HG03095 (cell line): Measurements from ENCODE around the gene PRKAA2.

Experiments
- ATAC-seq: cut with Tn5 transposase; IDR thresholded peaks from one replicate; pipeline ENCODE4 v1.9.1; 2021; ENCODE audit warnings: moderate library complexity; ENCODE audit not compliant: unreplicated experiment

PRKAA2 gene

DNA sequence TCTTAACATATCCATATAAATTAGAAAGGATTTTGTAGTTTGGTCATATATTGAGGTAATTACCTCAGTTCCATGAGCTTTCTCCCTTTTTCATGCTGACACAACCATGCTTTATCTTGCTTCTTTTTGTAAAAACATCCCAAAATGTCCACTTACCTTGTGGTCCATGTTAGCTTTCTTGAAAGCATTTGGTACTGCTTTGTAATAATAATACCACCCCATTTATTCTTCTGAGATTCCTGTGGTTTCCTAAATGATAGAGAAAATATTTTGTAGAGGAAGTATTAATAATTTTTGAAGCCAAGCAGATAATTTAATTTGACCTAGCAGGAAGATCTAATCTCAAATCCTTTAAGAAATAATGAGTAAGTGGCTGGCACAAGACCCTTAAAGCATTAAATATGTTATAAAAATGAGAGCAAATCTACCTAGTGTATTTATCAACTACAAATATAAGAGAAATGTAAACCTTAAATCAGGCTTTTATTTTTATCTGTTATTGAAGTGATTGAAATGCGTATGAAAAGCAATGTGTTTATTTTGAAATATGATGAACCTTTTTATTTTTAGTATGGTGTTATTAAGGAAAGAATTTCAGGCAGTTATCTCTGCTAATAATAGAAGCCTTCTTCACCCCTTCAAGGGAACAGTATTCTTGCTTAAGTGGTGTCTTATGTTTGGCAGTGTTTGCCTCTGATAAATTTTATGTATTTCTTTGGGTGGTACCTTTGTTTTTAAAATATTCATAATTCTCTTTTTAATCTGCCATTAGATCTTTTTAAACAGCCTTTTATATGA, 9.2 kb downstream of the PRKAA2 start:
- ATAC-seq, result no peak

DNA sequence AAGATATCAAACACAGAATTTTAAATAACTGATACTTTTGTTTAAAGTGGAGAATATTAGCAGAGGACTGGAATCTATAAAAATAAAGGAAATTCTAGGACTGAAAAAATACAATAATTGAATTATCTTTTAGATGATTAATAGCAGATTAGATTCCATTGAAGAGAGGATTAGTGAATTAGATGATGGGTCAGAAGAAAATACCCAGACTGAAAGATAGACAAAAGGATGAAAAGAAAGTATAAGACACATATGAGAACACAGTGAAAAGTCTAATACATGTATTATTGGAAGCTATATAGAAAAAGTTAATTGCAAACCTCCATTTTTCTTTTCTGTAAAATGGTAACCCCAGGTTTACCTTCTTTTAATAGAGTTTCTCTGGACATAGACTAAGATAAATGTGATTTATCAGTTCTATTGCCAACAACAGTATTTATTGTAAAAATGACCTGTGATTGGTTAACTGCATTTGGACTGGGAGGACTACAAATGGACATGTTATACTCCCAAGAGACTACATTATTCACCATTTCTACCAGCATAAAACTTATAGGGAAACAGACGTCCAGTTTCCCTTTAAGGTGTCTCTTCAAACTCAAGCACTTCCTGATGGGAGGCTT, 11.0 kb downstream of the PRKAA2 start:
- no peak for ATAC-seq

DNA sequence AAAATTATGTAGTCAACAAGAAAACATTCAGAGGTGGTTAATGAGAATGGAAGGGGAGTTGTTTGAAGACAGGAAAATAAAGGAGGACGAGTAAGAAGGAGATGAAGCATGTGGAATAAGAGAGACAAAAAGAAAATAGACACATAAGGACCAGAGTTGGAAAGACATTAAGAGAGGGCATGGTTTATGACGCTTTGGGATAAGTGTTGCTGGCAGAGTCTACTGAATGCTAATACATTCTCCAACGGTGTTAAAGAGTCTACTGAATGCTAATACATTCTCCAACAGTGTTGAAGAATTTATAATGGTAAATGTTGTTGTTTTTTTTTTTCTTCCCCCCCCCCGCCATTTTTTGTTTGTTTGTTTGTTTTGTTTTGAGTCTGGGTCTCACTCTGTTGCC, 13.1 kb downstream of the PRKAA2 start:
- no peak for ATAC-seq

DNA sequence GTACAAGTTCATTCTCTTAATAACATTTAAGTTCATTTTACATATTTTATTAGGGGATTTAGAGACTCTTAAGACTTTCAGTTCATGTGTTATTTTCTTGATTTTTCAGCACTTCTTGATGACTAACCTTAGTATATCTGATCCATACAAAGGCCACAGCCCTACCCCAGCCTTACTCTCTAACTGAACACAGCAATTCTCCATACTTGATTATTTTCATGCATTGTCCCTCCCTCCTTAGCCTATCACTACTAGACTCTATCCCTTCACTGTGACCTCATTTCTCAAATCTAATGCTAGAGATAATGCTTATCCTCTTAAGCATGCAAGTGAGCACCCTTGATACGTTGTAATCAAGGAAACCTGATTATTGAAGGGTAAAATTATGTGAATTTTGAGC, 15.2 kb downstream of the PRKAA2 start:
- ATAC-seq, result no peak

DNA sequence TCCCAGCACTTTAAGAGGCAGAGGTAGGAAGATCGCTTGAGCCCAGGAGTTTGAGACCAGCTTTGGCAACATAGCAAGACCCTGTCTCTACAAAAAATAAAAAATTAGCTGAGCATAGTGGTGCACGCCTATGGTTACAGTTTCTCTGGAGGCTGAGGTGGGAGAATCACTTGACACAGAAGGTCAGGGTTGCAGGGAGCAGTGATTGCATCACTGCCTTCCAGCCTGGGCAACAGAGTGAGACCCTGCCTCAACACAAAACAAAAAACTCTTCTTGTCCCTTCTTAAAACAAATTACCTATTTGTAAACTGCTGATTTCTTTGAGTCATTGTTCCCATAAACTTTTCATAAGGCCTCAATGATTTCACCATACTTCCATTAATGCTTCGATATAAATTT, 18.7 kb downstream of the PRKAA2 start:
- no peak for ATAC-seq

DNA sequence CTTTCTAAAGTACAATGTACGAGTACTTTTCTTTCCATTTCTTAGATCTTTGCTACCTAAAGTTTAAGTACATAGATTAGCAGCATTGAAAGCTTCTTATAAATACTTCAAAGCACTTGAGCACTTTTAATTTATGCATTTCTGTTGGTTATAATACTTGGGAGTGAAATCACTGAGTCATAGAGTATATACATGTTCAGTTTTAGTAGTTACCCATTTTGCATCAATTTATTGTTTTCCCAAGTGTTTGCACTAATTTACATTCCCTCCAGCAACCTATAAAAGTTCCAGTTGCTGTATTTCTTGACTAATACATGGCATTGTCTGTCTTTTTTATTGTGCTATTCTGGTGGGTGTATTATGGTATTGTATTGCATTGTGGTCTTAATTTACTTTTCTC, 20.3 kb downstream of the PRKAA2 start:
- no peak for ATAC-seq

DNA sequence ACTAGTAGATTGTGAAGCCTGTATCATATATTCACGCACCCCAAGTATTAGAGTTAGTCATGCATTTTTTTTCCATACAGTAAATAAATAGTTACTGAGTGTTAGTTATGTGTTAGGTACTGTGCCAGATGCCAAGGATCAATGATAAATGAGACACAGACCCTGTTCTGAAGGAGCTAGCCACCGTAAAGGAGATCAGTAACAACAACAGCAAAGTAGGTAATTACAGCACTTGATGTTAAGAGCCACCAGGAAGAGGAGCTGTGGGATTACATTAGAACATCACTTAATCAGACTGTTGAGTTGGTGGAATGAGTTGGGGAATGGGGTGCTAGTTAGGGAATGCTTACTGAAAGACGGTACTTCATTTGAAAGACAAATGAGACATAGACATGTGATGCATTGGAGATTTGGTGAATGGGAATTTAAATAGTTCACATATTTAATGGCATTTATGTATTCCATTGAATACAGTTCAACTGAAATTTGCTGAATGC, 21.0 kb downstream of the PRKAA2 start:
- no peak for ATAC-seq

DNA sequence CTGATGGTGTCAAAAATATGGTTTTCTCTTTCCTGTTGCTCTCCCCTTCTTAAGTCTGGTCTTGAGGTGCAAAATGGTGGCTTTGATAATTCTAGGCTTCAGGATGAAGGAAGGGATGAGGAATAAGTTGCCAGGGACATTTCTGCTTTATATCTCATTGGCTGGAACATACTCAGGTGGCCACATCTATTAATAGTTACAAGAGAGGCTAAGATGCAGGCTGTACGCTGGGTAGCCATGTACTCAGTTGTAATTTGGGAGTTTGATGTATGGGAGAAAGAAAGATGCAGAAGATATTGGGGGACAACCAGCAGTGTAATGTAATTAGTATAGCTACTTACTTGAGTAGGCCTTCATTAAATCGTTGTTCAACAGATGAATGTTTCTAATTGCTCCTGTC, 25.2 kb downstream of the PRKAA2 start:
- no peak for ATAC-seq

DNA sequence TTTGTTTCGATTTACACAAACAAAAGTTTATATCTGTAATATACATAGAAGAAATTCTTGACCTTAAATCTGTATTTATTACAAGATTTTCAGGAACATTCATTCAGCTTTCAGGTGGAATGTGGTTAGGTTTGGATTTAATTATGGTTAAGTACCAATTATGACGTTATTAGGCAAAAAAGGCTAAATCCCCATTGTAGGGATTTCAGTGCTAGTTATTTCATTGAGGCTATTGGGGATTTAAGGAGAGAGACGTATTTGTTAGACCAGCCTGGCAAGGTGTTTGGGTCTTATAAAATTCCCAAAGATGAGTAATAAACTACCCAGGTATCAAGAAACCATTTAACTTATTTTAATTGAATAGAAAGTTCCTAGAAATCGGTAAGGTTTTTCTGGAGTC, 26.0 kb downstream of the PRKAA2 start:
- no peak for ATAC-seq

DNA sequence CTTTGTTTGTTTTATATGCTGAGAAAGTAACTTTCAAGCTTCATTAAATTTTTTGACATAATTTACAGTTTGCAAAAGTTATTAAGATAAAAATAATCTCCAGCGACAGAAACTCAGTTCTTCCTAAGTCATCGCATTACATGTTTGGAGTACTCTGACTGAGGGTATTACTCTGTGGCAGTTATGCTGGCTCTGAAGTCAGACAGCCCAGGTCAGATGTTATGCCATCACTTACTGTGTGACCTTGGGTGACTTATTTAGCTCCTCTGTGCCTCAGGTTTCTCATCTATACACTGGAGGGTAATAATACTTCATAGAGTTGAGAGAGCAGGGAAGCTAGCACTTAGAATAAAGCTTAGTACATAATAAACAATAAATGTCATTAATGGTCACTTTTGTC, 26.4 kb downstream of the PRKAA2 start:
- ATAC-seq, result no peak

DNA sequence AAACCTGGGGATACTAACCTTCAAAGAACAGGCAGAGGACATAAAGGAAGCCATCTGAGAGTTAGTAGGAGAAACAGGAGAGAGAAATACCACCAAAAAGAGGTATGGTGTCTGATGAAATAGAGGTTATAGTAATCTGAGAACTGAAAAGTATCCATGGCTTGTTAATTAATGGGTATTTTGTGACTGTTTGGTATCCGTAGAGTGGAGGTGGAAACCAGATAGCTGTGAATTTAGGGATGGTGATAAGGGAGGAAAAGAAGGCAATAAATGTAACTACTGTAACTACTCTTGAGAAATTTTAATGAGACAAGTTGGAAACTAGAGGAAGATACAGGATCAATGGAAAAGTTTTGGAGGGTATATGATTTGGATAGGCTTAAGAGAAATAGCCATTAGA, 27.5 kb downstream of the PRKAA2 start:
- no peak for ATAC-seq

DNA sequence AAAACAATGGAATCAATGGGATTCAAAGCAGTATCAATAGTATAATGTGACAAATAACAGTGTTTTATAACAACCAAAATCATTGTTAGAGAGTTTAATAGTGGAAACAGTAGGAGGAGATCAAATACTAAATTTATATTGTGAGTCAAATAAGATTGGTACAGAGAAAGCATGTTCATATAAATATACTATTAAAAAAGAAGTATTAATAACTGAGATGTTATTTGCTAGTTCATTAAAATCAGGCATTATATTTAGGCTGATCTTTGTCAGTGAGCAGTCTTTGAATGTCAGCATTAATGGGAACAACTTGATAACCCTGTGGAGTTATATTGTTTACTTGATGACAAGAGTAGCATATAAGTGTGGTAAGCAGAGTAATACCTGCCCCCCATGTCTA, 30.6 kb downstream of the PRKAA2 start:
- ATAC-seq, result no peak

DNA sequence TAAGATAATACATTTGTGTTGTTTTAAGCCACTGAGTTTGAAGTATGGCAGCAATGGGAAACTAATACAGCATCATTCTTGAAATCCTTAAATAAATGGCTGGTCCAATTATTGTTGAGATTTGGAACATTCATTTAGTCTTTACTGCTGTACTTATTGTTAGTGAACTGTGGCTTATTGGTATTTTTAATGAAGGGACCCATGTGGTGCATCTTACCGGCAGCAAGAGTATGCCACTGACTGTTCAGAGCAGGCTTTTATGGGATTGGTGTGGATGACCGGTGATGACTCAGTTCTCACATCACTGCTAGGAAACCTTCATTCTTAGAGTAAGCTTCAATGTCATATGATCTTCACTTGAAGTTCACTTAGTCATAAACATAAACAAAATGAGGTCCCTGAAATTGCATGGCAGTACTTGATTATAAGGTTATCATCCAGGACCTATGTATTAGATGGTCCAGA, 31.5 kb downstream of the PRKAA2 start:
- no peak for ATAC-seq

DNA sequence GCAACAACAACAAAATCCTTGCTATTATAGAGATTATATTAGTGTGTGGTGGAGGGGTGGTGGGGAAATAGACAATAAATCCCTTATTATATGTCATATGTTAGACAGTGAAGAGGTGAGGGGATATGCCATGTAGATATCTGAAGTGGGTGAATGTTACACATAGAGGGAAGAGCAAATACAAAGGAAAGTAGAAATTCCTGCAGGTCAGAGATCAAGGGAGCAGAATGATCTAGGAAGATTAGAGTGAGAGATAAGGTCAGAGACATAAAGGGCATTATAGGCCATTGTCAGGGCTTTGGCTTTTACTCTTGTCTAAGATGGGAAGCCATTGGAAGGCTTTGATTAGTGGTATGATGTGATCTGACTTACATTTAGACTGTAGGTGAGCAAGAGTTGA, 38.5 kb downstream of the PRKAA2 start:
- no peak for ATAC-seq

DNA sequence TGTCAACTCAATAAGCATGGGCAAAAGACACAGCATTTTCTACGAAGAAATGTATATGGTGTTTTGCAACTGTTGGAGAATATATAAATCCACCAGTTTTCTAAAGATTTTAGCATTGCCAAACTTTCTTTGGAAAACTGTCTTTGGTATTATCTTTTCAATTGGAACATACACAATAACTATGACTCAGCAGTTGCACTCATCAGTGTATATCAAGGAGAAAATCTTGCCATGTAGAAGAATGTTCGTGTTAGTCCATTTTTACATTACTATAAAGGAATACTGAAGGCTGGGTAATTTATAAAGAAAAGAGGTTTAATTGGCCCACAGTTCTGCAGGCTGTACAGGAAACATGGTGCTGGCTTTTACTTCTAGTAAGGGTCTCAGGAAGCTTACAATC, 41.1 kb downstream of the PRKAA2 start:
- ATAC-seq, result no peak

DNA sequence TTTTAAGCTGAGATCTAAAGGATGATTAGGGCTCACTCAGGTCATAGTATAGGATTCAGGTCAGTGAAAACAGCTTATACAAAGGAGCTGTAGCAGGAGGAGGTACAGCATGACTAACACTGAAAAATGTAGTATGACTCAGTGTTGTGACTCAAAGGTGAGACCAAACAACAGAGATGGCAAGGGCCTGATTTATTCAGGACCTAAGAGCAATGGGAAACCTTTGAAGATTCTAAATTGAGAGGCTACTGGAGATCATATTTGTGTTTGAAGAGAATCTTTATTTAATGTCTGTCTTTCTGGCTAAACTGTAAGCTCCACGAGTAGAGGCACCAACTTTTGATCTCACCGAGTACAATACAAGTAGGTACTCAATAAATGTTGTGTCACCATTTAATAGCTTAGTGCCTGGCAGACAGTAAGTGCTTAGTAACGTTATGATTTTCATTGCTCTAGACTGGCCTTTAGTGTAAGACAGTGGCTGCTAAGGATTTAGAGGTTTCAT, 43.5 kb downstream of the PRKAA2 start:
- no peak for ATAC-seq

DNA sequence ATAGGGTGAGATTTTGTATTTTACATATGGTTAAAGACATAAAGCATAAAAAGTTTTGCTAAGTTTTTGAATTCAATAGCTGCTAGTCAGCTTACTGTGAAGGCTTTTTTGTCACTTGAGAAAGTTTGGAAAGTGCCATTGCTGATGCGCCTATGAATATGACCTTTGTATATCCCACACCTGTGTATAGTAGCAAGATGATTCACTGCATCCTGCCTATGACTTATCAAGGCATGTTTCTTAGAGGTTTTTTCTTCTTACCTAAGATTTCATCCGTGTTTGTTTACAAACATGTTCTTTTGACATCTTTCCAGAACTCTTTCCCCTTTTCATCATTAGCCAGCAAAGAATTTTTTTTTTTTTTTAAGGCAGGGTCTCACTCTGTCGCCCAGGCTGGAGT, 51.5 kb downstream of the PRKAA2 start:
- ATAC-seq, result no peak

DNA sequence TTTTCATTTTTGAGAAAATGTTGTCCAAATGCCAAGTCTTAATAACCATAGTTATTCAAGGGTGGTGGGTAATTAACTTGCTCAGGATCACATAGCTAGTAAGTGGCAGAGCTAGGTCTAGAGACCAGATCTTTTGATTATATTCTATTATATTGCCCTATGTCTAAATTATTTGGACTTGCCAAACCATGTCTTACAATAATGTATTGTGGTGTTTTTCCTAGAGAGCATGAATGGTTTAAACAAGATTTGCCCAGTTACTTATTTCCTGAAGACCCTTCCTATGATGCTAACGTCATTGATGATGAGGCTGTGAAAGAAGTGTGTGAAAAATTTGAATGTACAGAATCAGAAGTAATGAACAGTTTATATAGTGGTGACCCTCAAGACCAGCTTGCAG, 58.6 kb downstream of the PRKAA2 start:
- ATAC-seq, result no peak

DNA sequence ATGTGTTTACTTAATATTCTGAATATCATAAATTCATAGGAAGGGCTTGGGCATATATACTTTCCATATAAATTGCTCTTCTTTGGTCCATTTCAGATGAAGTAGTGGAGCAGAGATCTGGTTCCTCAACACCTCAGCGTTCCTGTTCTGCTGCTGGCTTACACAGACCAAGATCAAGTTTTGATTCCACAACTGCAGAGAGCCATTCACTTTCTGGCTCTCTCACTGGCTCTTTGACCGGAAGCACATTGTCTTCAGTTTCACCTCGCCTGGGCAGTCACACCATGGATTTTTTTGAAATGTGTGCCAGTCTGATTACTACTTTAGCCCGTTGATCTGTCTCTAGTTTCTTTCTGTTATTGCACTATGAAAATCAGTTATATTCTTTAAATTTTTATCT, 62.3 kb downstream of the PRKAA2 start:
- no peak for ATAC-seq

DNA sequence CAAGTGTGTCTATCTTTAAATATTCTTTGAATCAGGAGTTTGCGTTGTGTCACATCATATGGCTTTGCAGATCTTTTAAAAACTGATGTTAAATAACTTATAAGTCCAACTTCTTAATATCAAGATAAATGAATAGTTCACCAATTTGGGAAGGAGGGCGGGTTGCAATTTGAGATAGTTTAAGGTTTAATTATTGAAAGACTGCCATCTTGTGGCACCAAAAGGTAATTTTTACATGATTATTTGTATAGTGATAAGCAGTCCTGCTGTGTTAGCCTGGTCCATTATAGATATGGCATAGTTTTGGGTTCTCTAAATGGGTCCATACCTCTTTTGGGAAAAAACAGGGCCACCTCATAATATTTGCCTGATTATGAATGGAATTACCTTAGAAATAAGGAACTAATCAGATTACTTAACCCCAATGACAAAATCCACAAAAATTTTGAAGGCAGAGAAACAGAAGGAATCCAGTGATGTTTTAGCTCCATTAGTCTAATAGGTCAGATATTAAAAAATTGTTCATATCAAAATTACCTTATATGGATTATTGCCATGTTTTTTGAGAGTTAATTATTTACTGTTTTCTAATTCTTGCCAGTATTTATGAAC, 64.3 kb downstream of the PRKAA2 start:
- no peak for ATAC-seq

DNA sequence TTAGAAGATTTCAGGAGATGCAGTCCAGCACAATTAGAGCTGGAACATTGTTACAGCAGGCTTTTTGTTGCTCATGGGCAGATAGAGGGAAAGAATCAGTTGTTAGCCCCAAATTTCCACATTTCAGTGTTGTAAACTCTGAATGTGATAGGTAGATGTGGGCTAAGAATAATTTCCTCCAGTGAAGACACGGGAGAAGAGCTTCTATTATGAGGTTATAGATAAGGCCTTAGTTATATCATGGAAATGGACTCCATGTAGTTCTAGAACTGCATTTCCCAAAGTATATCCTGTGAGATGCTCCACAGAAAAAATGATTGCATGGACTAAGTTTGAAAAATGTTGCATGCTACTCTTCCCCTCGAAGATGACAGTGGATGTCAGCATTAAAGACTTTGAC, 64.9 kb downstream of the PRKAA2 start:
- no peak for ATAC-seq

DNA sequence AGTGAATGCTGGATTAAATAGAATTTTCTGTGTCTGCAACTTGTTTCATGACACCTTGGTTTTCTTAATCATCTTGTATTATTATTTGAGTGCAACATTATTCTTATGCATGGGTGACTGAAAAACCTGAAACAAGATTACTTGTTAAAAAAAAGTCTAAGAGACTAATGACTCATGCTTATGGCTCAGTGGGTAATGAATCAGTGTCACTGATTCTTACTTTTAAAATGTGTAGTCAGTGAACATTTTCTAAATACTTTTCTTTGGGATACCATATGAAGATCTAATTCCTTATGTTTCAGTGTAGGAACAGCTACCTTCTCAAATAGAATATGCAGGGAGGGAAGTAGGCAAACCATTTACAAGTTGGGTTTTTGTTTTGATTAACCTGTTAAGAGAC, 65.5 kb downstream of the PRKAA2 start:
- no peak for ATAC-seq
